Retina (tissue), 1 donor: ENCODE data around the gene LRCOL1.

Source experiments
- DNase-seq: peaks from one replicate; pipeline ENCODE4 v3.0.0-alpha.2; 2016

LRCOL1 gene

GRCh38 chr12:132635076-132635955 is 24.9 kb upstream of the LRCOL1 start:
- DNase-seq = no peak

GRCh38 chr12:132634411-132634990 is 24.1 kb upstream of the LRCOL1 start:
- DNase-seq = no peak

DNA sequence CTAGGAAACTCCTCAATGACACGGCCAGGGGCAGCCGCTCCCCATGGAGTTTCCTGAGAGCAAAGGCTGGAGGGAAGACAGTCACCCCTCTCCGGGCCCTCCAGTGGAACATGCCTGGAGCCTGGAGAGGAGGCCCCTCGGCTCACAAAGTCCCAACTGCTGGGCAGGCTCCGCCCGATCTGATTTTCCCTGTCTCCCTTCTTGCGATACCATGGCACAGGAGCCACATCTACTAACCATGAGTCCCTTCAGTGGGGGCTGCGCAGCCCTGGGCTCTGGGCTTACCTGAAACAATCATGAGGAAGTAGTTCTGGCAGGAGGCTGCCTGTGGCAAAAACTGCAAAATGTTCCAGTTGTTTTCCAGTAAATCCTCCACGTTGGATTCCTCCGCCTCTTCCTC is 23.5 kb upstream of the LRCOL1 start:
- no peak for DNase-seq

GRCh38 chr12:132633398-132633797 is 23.0 kb upstream of the LRCOL1 start:
- no peak for DNase-seq

DNA sequence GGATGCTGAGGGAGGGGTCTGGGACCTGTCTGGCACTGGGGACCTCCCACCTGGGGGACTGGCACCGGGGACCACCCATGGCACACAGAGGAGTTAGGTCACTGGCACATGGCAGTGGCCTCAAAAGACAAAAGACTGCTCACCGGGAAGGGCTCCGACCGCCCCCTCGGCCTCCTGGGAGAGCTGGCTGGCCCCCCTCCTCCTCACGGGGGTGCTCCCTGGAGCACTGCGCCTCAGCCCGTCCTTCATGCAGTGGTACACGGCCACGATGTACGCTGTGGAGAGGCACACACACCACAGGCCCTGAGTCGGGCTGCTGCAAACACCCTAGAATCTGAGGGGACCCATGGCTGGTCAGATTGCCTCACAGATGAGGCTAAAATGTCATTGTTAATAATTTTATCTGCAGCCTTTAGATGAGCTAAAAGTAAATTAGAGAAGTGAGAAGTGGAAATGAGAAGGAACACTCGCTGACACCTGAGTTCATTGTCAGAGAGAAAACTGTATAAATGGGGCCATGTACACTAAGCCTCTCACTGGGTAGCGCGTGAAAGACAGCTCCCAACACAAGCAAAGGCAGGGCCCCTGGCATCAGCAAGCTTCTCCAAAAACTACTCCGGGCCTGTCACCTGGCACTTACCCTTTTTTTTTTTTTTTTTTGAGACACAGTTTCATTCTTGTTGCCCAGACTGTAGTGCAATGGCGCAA is 22.3 kb upstream of the LRCOL1 start:
- no peak for DNase-seq

DNA sequence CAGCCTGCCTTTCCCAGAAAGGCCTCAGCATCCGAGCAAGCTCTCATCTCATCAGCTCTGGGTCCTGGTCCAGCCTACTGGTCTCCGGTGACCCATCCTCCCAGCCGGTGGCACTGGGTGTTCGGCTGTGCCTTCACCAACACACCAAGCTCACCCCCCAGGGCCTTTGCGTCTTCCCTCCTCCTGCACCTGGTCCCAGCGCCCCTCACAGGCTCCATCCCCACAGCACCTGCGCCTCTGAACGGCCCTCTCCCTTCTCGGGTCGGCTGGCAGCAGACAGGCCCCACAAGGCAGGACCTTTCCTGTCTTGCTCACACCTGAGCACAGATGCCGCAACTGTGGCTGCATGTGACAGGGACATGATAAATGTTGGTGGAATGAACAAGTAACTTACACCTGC is 21.3 kb upstream of the LRCOL1 start:
- DNase-seq = no peak

- DNase-seq = no peak
Observed at GRCh38 chr12:132630672-132631071, 20.3 kb upstream of the LRCOL1 start.

- DNase-seq = no peak
Observed at GRCh38 chr12:132629330-132629729, 18.9 kb upstream of the LRCOL1 start.

DNA sequence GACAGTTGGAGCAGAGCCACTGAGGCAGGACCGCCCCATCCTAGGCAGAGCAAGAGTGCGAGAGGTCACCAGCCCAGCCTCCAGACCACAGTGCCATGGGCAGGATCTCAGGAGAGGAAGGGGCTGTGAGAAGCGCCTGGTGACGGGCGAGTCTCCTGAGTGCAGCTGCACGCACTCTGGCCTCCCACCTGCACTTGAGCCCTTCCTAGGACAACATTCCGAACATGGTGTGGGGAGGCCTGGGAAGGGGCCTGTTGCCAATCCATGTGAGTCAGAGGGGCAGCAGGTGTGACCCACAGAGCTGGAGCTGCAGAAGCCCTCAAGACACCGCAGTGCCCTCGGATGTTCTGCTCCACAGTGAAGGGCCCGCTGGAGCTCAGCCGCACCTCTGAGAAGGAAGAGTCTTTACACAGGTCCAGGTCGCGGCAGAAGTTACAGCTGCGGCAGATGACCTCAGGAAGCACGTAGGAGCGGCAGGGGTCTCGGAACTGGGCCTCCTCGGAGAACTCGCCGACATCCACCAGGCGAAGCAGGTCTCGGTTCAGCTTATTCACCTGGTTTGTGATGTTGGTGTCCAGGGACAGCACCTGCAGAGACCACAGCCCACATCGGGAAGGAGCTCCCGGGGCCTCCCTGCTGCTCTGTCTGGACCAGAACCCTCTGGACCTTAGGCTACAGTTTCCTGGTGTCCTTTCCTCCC is 15.5 kb upstream of the LRCOL1 start:
- no peak for DNase-seq

DNA sequence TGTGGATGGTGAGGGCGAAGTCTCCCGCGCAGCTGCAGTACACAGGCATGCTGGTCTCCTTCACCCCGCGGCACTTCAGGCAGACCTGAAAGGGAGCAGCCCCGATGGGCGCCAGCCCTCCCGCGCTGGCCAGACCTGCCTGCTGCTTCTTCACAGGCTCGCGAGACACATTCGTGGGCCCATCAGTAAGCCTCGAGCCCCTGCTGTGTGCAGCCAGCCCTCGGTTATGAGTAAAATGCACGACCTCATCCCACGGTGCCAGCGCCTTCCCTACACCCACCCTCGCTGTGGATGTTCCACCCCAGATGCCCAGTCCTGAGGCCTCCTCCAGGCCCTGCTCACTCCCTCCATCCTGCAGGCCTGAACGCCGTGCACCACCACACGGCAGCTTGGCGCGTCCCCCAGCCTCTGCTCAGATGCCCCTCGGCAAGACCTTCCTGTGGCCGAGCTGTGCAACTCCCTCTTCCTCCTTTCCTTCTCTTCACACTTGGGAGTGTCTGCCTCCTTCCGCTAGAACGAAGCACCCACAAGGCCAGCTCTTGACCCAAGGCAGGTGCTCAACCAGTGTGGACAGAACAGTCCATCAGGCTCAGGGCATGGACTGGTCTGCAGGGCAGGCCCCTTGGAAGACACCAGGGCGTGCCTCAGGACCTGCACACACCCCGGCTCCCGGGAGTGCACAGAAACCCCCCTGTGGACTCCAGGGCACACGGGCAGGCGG is 14.7 kb upstream of the LRCOL1 start:
- no peak for DNase-seq

DNA sequence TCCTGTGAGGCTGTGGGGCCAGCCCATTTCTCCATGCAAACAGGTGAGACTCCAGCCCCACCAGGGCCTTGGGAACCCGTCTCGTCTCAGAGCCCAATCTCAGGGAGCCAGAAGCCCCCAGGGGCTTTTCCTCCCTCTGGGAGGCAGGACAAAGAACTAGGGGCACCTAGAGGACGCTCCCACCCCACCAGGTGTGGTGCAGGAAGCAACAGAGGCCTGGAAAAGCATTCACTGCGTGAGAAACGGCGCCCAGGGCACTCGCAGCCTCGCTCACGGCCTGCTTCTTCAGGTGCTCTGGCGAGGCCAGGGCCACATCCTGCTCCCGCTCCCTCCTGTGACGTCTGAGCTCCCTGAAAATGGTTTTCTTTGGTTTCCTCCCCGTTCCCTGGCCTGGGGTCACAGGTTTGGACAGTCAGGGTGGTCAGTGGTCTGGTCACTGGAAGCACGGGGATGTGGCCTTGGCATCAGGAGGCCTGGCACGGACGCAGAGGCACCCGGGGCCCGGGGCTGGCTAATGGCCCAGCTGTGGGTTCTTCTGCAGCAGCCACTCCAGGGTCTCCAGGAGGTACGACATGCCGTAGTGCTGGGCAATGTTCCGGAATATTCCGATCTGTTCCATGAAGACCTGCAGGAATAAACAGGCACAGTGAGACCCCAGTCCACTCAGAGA is 13.9 kb upstream of the LRCOL1 start:
- DNase-seq = no peak

GRCh38 chr12:132623072-132623869 is 12.9 kb upstream of the LRCOL1 start:
- DNase-seq = peak; percentile 39

GRCh38 chr12:132622437-132623071 is 12.2 kb upstream of the LRCOL1 start:
- no peak for DNase-seq

DNA sequence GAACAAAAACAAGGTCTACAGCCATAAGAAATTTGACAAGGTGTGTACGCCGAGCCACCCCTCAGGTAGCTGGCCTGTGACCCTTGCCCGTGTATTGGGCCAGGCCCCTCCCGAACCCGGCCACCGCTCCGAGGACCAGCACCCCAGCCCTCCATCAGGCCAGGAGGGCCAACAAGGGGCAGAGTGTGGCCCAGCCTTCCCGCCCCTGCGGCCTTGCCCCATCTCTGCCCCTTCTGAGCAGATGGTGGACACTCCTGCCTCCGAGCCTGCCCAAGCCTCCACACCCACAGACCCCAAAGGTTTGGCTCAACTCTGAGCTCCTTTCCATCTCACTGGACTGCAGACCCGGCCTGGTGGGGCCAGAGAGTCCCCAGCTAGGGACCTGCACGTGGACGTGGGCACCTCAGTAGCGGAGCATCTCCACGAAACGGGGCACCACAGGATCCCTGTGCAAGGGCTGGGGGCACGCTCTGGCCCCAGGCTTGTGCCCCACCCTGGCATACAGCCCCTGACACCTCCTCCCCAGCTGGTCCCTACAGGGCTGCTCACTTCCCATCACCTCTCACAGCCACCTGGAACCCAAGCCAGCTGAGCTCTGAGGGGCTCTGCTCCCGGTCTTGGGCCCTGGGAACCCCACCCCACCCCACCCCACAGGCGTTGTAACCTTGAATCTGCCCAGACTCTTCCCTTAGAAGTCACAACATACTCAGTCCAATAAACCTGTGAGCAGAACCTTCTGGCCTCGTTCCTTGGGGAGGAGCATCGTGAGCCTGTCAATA is 11.5 kb upstream of the LRCOL1 start:
- no peak for DNase-seq

DNA sequence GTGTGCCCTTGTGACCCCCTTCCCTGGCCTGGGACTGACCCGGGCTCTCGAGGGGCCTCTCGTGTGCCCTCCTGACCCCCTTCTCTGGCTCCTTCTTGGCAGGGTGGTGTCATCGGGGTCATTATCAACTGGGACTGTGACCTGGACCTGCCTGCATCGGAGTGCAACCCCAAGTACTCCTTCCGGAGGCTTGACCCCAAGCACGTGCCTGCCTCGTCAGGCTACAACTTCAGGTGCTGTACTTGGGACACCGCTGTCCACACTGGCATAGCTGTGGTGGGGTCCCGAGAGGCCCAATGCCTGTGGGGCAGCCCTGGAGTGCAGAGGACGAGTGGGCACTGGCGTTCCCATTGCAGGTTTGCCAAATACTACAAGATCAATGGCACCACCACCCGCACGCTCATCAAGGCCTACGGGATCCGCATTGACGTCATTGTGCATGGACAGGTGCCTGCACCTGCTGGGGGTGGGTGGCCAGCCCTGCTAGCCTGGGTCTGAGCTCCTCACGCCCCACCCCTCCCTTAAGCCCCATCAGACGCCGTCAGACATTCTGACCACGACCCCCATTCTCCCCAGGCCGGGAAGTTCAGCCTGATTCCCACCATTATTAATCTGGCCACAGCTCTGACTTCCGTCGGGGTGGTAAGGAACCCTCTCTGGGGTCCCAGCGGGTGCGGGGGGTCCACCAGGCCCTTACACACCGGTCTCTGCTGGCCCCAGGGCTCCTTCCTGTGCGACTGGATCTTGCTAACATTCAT is 10.7 kb upstream of the LRCOL1 start:
- DNase-seq = no peak

DNA sequence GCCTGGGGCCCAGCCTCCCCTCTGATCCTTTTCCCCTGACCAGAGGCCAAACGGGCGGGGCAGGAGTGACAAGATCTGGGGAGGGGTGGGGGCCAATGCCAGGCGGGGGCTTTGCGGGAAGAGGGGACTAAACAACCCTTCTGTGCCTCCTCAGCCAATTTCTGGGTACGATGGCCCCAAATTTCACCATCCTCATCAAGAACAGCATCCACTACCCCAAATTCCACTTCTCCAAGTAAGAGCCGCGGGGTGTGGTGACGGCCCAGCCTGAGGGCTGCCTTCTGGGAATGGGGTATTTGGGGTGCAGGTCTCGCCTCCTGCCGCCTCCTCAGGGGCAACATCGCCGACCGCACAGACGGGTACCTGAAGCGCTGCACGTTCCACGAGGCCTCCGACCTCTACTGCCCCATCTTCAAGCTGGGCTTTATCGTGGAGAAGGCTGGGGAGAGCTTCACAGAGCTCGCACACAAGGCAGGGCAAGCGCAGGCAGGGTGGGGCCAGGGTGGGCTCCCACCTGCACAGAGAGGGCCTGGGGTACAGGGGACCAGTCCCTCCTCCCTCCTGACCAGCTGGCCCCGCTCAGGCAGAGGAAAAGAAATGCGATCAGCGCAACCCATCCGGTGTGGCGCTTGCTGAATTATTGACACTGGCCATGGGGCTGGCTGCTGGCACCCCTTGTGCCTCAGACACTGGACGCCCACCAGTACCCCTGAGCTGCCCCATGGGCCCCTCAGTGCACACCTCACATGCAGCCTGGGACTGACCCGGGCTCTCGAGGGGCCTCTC is 9.9 kb upstream of the LRCOL1 start:
- DNase-seq = no peak

- DNase-seq = no peak
Observed at GRCh38 chr12:132619386-132620112, 9.2 kb upstream of the LRCOL1 start.

DNA sequence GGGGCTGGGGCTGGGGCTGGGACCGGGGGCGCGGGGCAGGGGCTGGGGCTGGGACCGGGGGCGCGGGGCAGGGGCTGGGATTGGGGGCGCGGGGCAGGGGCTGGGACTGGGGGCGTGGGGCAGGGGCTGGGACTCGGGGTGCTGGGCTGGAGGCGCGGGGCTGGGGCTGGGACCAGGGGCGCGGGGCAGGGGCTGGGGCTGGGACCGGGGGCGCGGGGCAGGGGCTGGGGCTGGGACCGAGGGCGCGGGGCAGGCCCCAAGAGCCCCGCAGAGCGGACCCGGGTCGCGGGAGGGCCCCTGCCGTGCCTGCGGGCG is 8.6 kb upstream of the LRCOL1 start:
- no peak for DNase-seq
